Kidney epithelial cell (primary cell): ENCODE results near the gene ITGB4. TPM values are rescaled to one million over a fixed set of nuclear protein-coding genes. Genes with fewer than 3 reads are reported as not detected.

ENCODE experiments used
- DNase-seq: peaks from one replicate; pipeline ENCODE4 v3.0.0-alpha.2; 2010; ENCODE audit warnings: low read depth
- H3K27me3 ChIP-seq: 2 replicates; pipeline ENCODE4 v1.6.0; 2011; ENCODE audit warnings: low read length; ENCODE audit not compliant: control insufficient read depth, insufficient read depth
- H3K36me3 ChIP-seq: 2 replicates; pipeline ENCODE4 v1.5.1; 2011; ENCODE audit warnings: low read length; ENCODE audit not compliant: control insufficient read depth, insufficient read depth
- H3K4me3 ChIP-seq: 2 replicates; pipeline ENCODE4 v1.5.1; 2011; ENCODE audit warnings: low read depth, mild to moderate bottlenecking, control low read depth, low read length
- CTCF ChIP-seq: IDR thresholded peaks from 2 replicates; pipeline ENCODE4 v1.5.1; 2011; ENCODE audit warnings: mild to moderate bottlenecking, moderate library complexity, low read length, control low read depth, inconsistent platforms; ENCODE audit not compliant: insufficient read depth, poor library complexity, severe bottlenecking
- total RNA-seq: library from RNA; depleted of rRNA; stranded (reverse); fragments of >200 nt; gene quantifications from 2 replicates; pipeline ENCODE4 v1.2.3, GENCODE V29; 2015

The ITGB4 gene
- total RNA-seq, 1 donor from 2014 or later: 17.8 TPM

GRCh38 chr17:75778861-75779249 is 57.6 kb downstream of the ITGB4 start:
- Histone ChIP-seq H3K36me3 (peaks cover 4% of the 10 kb centered on the region), H3K4me3 (peak overlapping the region; percentile 91), H3K27me3 (no peaks in the 10 kb centered on the region)
- peak; percentile 54 for TF ChIP-seq CTCF
- no peak for DNase-seq

- no peak for TF ChIP-seq CTCF
- peak; percentile 98 for DNase-seq
Measured at GRCh38 chr17:75779250-75779986, 58.2 kb downstream of the ITGB4 start.

GRCh38 chr17:75779987-75780889 is 59.0 kb downstream of the ITGB4 start:
- no peak for DNase-seq
- Histone ChIP-seq H3K36me3 (peaks cover 4% of the 10 kb centered on the region), H3K27me3 (no peaks in the 10 kb centered on the region), H3K4me3 (no peak overlapping the region)
- no peak for TF ChIP-seq CTCF

More at GRCh38 chr17:75779250-75779986, 58.2 kb downstream of the ITGB4 start:
- H3K36me3 ChIP-seq: peaks cover 4% of the 10 kb centered on the region
- H3K27me3 ChIP-seq: no peaks in the 10 kb centered on the region
- peak overlapping the region; percentile 91 for H3K4me3 ChIP-seq

- Histone ChIP-seq H3K4me3 (no peak overlapping the region), H3K36me3 (peaks cover 4% of the 10 kb centered on the region), H3K27me3 (no peaks in the 10 kb centered on the region)
- TF ChIP-seq CTCF: peak; percentile 70
- DNase-seq: no peak
Measured at GRCh38 chr17:75783069-75783783, 62.0 kb downstream of the ITGB4 start.

- no peak for DNase-seq
- Histone ChIP-seq H3K36me3 (no peaks in the 10 kb centered on the region), H3K27me3 (no peaks in the 10 kb centered on the region), H3K4me3 (peak overlapping the region; percentile 70)
- no peak for TF ChIP-seq CTCF
Measured at GRCh38 chr17:75783803-75784472, 62.7 kb downstream of the ITGB4 start.
